Measurements from ENCODE around the gene TMEM14B.

DNA sequence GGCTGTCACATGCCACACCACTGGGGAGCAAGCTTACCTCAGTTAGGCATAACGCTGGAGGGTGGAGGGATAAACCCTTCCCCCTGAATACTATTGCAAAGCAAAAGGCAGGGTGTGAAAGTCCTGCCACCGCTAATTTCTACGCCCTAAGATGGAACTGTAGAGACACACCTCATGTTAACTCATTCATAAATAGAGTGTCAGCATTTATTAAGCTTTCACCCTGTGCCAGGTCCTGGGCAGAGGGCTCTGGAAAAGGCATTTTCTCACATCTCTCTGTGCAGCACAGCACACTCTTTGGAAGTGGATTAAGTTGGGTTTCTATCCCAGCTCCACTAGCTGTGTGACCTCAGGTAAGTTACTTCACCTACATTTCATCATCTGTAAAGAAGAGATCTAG is 21.8 kb downstream of the TMEM14B start:
- TF ChIP-seq, protein P1, sequence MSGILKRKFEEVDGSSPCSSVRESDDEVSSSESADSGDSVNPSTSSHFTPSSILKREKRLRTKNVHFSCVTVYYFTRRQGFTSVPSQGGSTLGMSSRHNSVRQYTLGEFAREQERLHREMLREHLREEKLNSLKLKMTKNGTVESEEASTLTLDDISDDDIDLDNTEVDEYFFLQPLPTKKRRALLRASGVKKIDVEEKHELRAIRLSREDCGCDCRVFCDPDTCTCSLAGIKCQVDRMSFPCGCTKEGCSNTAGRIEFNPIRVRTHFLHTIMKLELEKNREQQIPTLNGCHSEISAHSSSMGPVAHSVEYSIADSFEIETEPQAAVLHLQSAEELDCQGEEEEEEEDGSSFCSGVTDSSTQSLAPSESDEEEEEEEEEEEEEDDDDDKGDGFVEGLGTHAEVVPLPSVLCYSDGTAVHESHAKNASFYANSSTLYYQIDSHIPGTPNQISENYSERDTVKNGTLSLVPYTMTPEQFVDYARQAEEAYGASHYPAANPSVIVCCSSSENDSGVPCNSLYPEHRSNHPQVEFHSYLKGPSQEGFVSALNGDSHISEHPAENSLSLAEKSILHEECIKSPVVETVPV (CRISPR knock-in tag; IDR thresholded peaks at IDR 0.05), result no peak
- no peak for TF ChIP-seq PPARA (CRISPR knock-in tag; IDR thresholded peaks at IDR 0.05; ENCODE audit: borderline replicate concordance)
- no peak for TF ChIP-seq BACH2 (CRISPR knock-in tag; IDR thresholded peaks at IDR 0.05; ENCODE audit: borderline replicate concordance)
- TF ChIP-seq, protein P2, sequence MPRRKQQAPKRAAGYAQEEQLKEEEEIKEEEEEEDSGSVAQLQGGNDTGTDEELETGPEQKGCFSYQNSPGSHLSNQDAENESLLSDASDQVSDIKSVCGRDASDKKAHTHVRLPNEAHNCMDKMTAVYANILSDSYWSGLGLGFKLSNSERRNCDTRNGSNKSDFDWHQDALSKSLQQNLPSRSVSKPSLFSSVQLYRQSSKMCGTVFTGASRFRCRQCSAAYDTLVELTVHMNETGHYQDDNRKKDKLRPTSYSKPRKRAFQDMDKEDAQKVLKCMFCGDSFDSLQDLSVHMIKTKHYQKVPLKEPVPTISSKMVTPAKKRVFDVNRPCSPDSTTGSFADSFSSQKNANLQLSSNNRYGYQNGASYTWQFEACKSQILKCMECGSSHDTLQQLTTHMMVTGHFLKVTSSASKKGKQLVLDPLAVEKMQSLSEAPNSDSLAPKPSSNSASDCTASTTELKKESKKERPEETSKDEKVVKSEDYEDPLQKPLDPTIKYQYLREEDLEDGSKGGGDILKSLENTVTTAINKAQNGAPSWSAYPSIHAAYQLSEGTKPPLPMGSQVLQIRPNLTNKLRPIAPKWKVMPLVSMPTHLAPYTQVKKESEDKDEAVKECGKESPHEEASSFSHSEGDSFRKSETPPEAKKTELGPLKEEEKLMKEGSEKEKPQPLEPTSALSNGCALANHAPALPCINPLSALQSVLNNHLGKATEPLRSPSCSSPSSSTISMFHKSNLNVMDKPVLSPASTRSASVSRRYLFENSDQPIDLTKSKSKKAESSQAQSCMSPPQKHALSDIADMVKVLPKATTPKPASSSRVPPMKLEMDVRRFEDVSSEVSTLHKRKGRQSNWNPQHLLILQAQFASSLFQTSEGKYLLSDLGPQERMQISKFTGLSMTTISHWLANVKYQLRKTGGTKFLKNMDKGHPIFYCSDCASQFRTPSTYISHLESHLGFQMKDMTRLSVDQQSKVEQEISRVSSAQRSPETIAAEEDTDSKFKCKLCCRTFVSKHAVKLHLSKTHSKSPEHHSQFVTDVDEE (CRISPR knock-in tag; IDR thresholded peaks at IDR 0.05), result no peak
- TF ChIP-seq ZC3H10 (CRISPR knock-in tag; IDR thresholded peaks at IDR 0.05), result no peak
- TF ChIP-seq, protein P3, sequence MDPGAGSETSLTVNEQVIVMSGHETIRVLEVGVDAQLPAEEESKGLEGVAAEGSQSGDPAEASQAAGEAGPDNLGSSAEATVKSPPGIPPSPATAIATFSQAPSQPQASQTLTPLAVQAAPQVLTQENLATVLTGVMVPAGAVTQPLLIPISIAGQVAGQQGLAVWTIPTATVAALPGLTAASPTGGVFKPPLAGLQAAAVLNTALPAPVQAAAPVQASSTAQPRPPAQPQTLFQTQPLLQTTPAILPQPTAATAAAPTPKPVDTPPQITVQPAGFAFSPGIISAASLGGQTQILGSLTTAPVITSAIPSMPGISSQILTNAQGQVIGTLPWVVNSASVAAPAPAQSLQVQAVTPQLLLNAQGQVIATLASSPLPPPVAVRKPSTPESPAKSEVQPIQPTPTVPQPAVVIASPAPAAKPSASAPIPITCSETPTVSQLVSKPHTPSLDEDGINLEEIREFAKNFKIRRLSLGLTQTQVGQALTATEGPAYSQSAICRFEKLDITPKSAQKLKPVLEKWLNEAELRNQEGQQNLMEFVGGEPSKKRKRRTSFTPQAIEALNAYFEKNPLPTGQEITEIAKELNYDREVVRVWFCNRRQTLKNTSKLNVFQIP (CRISPR knock-in tag; IDR thresholded peaks at IDR 0.05; ENCODE audit: borderline replicate concordance, low read depth), result no peak
- TF ChIP-seq RARB (CRISPR knock-in tag; IDR thresholded peaks at IDR 0.05), result no peak
- TF ChIP-seq GLIS3 (CRISPR knock-in tag; IDR thresholded peaks at IDR 0.05), result no peak
- TF ChIP-seq, protein P4, sequence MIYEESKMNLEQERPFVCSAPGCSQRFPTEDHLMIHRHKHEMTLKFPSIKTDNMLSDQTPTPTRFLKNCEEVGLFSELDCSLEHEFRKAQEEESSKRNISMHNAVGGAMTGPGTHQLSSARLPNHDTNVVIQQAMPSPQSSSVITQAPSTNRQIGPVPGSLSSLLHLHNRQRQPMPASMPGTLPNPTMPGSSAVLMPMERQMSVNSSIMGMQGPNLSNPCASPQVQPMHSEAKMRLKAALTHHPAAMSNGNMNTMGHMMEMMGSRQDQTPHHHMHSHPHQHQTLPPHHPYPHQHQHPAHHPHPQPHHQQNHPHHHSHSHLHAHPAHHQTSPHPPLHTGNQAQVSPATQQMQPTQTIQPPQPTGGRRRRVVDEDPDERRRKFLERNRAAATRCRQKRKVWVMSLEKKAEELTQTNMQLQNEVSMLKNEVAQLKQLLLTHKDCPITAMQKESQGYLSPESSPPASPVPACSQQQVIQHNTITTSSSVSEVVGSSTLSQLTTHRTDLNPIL (CRISPR knock-in tag; IDR thresholded peaks at IDR 0.05; ENCODE audit: low read depth), result no peak
- no peak for TF ChIP-seq TCF4 (CRISPR knock-in tag; IDR thresholded peaks at IDR 0.05; ENCODE audit: borderline replicate concordance)
- TF ChIP-seq ZFP30 (CRISPR knock-in tag; IDR thresholded peaks at IDR 0.05), result no peak
- no peak for TF ChIP-seq ARNTL (CRISPR knock-in tag; IDR thresholded peaks at IDR 0.05; ENCODE audit: borderline replicate concordance, low read depth)
- TF ChIP-seq OSR1 (CRISPR knock-in tag; IDR thresholded peaks at IDR 0.05), result no peak
